Endothelial cell of umbilical vein (primary cell): ENCODE data around the gene XPO6. TPM values are rescaled to one million over a fixed set of nuclear protein-coding genes. Genes with fewer than 3 reads are reported as not detected.
A peak's percentile ranks its signal among the peaks of the same experiment; 100 is the strongest.

ENCODE experiments used
- BruUV-seq: library from RNA; stranded (reverse); fragments of 400-500 nt; replicated peaks from 2 replicates; lab custom pipeline; 2021; lab: Mats Ljungman, UMichigan
- CTCF ChIA-PET: fragments of 300-600, 350-600 bp; sonication (Branson Sonifier 250); formaldehyde crosslinking; loops from one replicate; lab custom pipeline; 2021; ENCODE audit warnings: antibody characterized with exemption, inconsistent platforms; lab: Charles Lee
- POLR2A ChIA-PET: fragments of 300-600, 350-600 bp; sonication (Branson Sonifier 250); formaldehyde crosslinking; loops from one replicate; lab custom pipeline; 2021; ENCODE audit warnings: antibody characterized with exemption, inconsistent platforms; lab: Charles Lee
- DNase-seq: peaks from one replicate; pipeline ENCODE4 v3.0.0-alpha.2; 2011; ENCODE audit warnings: low read depth, low spot score
- FAIRE-seq: peaks from 2 replicates; lab custom pipeline; 2011; peaks lifted over from hg19 to GRCh38; lab: Jason Lieb, UNC
- H2AFZ ChIP-seq: 2 replicates; pipeline ENCODE4 v1.6.0; 2012; ENCODE audit warnings: low read depth, low read length, control low read depth, inconsistent platforms
- H3K27ac ChIP-seq: 2 replicates; pipeline ENCODE4 v1.5.1; 2011; ENCODE audit warnings: low read depth, mild to moderate bottlenecking, control low read depth, low read length, moderate library complexity; ENCODE audit not compliant: insufficient read depth
- H3K27me3 ChIP-seq, 2 experiments: 2 replicates each; pipeline versions ENCODE4 v1.6.0 to v1.6.1; 2011; ENCODE audit warnings: low read length in 2 of 2, mixed read lengths in 1 of 2; ENCODE audit not compliant: control insufficient read depth in 2 of 2, insufficient read depth in 2 of 2
- H3K36me3 ChIP-seq, 2 experiments: 2 replicates in 1 of 2; 3 replicates in 1 of 2; pipeline ENCODE4 v1.5.1; 2011; ENCODE audit warnings: low read length in 2 of 2, mild to moderate bottlenecking in 1 of 2, moderate library complexity in 1 of 2; ENCODE audit not compliant: control insufficient read depth in 2 of 2, insufficient read depth in 2 of 2; ENCODE audit errors: extremely low read depth in 1 of 2
- H3K4me1 ChIP-seq: 3 replicates; pipeline ENCODE4 v1.5.1; 2011; ENCODE audit warnings: mild to moderate bottlenecking, low read length; ENCODE audit not compliant: control insufficient read depth, insufficient read depth; ENCODE audit errors: extremely low read depth
- H3K4me2 ChIP-seq: 2 replicates; pipeline ENCODE4 v1.6.1; 2011; ENCODE audit warnings: low read length, control low read depth, mixed read lengths; ENCODE audit not compliant: insufficient read depth
- H3K4me3 ChIP-seq, 3 experiments: fragments of 200-600 bp in 1 of 3; sonication (generic), shearing (Covaris generic) in 1 of 3; replicated peaks in 1 of 3; 2 replicates each; pipeline ENCODE4 v1.5.1; 2011 to 2016; ENCODE audit warnings: control low read depth in 3 of 3, low read length in 3 of 3, mild to moderate bottlenecking in 2 of 3, inconsistent platforms in 1 of 3, low read depth in 1 of 3, moderate library complexity in 1 of 3; ENCODE audit not compliant: insufficient read depth in 1 of 3
- H3K79me2 ChIP-seq: 2 replicates; pipeline ENCODE4 v1.6.0; 2012; ENCODE audit warnings: low read length, inconsistent platforms; ENCODE audit not compliant: control insufficient read depth, insufficient read depth
- H3K9ac ChIP-seq: replicated peaks from 2 replicates; pipeline ENCODE3; 2011; ENCODE audit warnings: low read length, control low read depth; ENCODE audit not compliant: insufficient read depth; ENCODE audit errors: extremely low read depth
- H3K9me1 ChIP-seq: replicated peaks from 3 replicates; pipeline ENCODE4 v1.6.0; 2011; ENCODE audit warnings: mild to moderate bottlenecking, low read length; ENCODE audit not compliant: control insufficient read depth, insufficient read depth; ENCODE audit errors: extremely low read depth
- H3K9me3 ChIP-seq: replicated peaks from 2 replicates; pipeline ENCODE4 v1.5.1; 2012; ENCODE audit warnings: low read length, inconsistent platforms; ENCODE audit not compliant: control insufficient read depth, insufficient read depth
- H4K20me1 ChIP-seq: replicated peaks from 2 replicates; pipeline ENCODE3; 2011; ENCODE audit warnings: mild to moderate bottlenecking, low read length; ENCODE audit not compliant: control insufficient read depth, insufficient read depth; ENCODE audit errors: extremely low read depth
- EZH2 ChIP-seq: IDR thresholded peaks from 2 replicates; pipeline ENCODE4 v1.6.1; 2012; ENCODE audit warnings: borderline replicate concordance, low read depth, mild to moderate bottlenecking, moderate library complexity, low read length, inconsistent platforms; ENCODE audit not compliant: severe bottlenecking
- FOS ChIP-seq: IDR thresholded peaks from 2 replicates; pipeline ENCODE4 v1.6.1; 2011; ENCODE audit warnings: mild to moderate bottlenecking, low read length, moderate library complexity, borderline replicate concordance; ENCODE audit not compliant: insufficient read depth
- GATA2 ChIP-seq: IDR thresholded peaks from 2 replicates; pipeline ENCODE4 v1.7.0; 2011; ENCODE audit warnings: low read depth, mild to moderate bottlenecking, moderate library complexity, mixed read lengths, low read length; ENCODE audit not compliant: insufficient read length, insufficient read depth
- MYC ChIP-seq: IDR thresholded peaks from one replicate; pipeline ENCODE4 v1.6.1; 2011; ENCODE audit warnings: mild to moderate bottlenecking, low read depth, low read length
- POLR2AphosphoS5 ChIP-seq: IDR thresholded peaks from 2 replicates; pipeline ENCODE4 v1.6.1; 2012; ENCODE audit warnings: low read depth, mild to moderate bottlenecking, control low read depth, low read length, moderate library complexity; ENCODE audit not compliant: insufficient read depth
- dilution Hi-C: fragments of 300-500 bp; cut with MboI; formaldehyde crosslinking; loops from one replicate; pipeline ENCODE4 v1.15.0; 2019; ENCODE audit warnings: low sequenced_read_pairs; ENCODE audit not compliant: extremely low pct_ligation_motif_present
- intact Hi-C: fragments of 100-400 bp; cut with micrococcal nuclease; formaldehyde crosslinking; loops from one replicate; pipeline ENCODE4 v1.10.0; 2022
- polyA plus RNA-seq, 4 experiments: library from polyadenylated mRNA; depleted of rRNA in 3 of 4; stranded (reverse) in 3 of 4; unstranded in 1 of 4; fragments of >200 nt; gene quantifications; 2 replicates each; pipeline versions ENCODE4 v1.2.1 to v1.2.3, GENCODE V29; 2011 to 2012; ENCODE audit warnings: missing spikeins in 1 of 4
- total RNA-seq: library from RNA; stranded (reverse); gene quantifications from 2 replicates; pipeline ENCODE4 v1.2.3, GENCODE V29; 2021
- TF ChIP-seq, protein P1 (sequence below), 2 donors: IDR thresholded peaks; 1 replicate in 1 of 2; 2 replicates in 1 of 2; pipeline ENCODE4 v1.5.1; 2011; ENCODE audit warnings: low read length in 2 of 2, mild to moderate bottlenecking in 2 of 2, moderate library complexity in 2 of 2, control low read depth in 1 of 2, inconsistent platforms in 1 of 2, low read depth in 1 of 2; ENCODE audit not compliant: insufficient read depth in 1 of 2; ENCODE audit errors: extremely low read depth in 1 of 2

The XPO6 gene
- total and polyA plus RNA-seq, 2 donors (not counting 3 experiments of a cell fraction or from before 2014, with no cell fraction given), result 170 to 272 TPM

DNA sequence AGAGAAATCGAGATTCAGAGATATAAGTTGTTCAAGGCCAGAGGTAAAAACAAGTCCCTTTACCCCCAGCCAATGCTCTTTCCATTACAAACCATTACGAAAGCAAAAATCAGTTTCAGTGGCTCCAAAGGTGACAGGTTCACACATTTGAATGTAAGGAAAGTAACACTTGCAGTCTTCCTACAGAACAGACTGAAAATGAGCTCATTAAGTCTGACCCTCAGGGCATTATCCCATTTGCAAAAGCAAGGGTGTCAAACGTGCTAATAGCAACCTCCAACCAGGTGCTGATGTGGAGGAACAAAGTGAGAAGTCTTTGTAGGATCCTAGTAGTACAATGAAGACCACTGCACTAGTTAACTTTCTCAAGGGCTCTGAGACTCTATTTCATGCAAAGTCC, 65.2 kb downstream of the XPO6 start:
- Histone ChIP-seq H3K27me3 (no peaks in the 10 kb centered on the region), H3K27ac (no peak overlapping the region), H3K9me1 (no peaks in the 10 kb centered on the region), H3K4me1 (peaks cover 53% of the 10 kb centered on the region), H3K9me3 (no peaks in the 10 kb centered on the region), H2AFZ (no peak overlapping the region), H3K4me3 (no peak overlapping the region), H4K20me1 (no peaks in the 10 kb centered on the region), H3K4me2 (no peak overlapping the region), H3K79me2 (peaks cover 40% of the 10 kb centered on the region), H3K9ac (no peak overlapping the region), H3K36me3 (peaks cover 12 to 17% of the 10 kb centered on the region in 2 experiments)
- BruUV-seq, result no TSS peak
- DNase-seq, result no peak
- FAIRE-seq, result no peak
- intact Hi-C loops, result no loop called here
- ChIA-PET POLR2A (no interaction called here), CTCF (interaction anchor here (1.0 to 2.5 kb wide), 2 partner anchors 64 to 72 kb away, joined by 3 to 8 read pairs; no protein-coding TSS in a partner anchor)
- dilution Hi-C loops, result no loop called here
- TF ChIP-seq GATA2 (no peak), POLR2AphosphoS5 (no peak)

- peak overlapping the region; percentile 24 for H3K27ac ChIP-seq
- peak; percentile 15 for DNase-seq
- no TSS peak for BruUV-seq
- H3K9ac ChIP-seq, result no peak overlapping the region
- no peak overlapping the region for H2AFZ ChIP-seq
- TF ChIP-seq EZH2, result no peak
- no peak for TF ChIP-seq GATA2
- TF ChIP-seq, protein P1, sequence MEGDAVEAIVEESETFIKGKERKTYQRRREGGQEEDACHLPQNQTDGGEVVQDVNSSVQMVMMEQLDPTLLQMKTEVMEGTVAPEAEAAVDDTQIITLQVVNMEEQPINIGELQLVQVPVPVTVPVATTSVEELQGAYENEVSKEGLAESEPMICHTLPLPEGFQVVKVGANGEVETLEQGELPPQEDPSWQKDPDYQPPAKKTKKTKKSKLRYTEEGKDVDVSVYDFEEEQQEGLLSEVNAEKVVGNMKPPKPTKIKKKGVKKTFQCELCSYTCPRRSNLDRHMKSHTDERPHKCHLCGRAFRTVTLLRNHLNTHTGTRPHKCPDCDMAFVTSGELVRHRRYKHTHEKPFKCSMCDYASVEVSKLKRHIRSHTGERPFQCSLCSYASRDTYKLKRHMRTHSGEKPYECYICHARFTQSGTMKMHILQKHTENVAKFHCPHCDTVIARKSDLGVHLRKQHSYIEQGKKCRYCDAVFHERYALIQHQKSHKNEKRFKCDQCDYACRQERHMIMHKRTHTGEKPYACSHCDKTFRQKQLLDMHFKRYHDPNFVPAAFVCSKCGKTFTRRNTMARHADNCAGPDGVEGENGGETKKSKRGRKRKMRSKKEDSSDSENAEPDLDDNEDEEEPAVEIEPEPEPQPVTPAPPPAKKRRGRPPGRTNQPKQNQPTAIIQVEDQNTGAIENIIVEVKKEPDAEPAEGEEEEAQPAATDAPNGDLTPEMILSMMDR (IDR thresholded peaks at IDR 0.05; ENCODE audit: extremely low read depth in 1 of 2, insufficient read depth in 1 of 2, low read depth in 1 of 2, low read length in 2 of 2), result no peak
- no peak for TF ChIP-seq MYC
- TF ChIP-seq POLR2AphosphoS5, result no peak
- TF ChIP-seq FOS, result peak; percentile 29
- no peaks in the 10 kb centered on the region for H3K9me1 ChIP-seq
- H3K4me1 ChIP-seq, result peaks cover 53% of the 10 kb centered on the region
- no peaks in the 10 kb centered on the region for H3K9me3 ChIP-seq
- no peaks in the 10 kb centered on the region for H4K20me1 ChIP-seq
- H3K79me2 ChIP-seq, result peaks cover 42% of the 10 kb centered on the region
- POLR2A ChIA-PET, result no interaction called here
- H3K27me3 ChIP-seq, result no peaks in the 10 kb centered on the region
- peak; percentile 78 for FAIRE-seq
- dilution Hi-C loops (no loop called here), intact Hi-C loops (loop anchor here (2.0 kb wide), 1 partner anchor 67 kb away; no protein-coding TSS in a partner anchor)
- peak overlapping the region; percentile 78 for H3K4me2 ChIP-seq
- CTCF ChIA-PET, result interaction anchor here (1.0 to 2.5 kb wide), 2 partner anchors 64 to 72 kb away, joined by 3 to 8 read pairs; no protein-coding TSS in a partner anchor
- H3K36me3 ChIP-seq, result peaks cover 10 to 12% of the 10 kb centered on the region in 2 experiments
- no peak overlapping the region for H3K4me3 ChIP-seq
Observed at GRCh38 chr16:28145796-28146195, 66.0 kb downstream of the XPO6 start.
